ENCODE data around the gene CCDC122.
A peak's percentile ranks its signal among the peaks of the same experiment; 100 is the strongest.

CCDC122 gene

DNA sequence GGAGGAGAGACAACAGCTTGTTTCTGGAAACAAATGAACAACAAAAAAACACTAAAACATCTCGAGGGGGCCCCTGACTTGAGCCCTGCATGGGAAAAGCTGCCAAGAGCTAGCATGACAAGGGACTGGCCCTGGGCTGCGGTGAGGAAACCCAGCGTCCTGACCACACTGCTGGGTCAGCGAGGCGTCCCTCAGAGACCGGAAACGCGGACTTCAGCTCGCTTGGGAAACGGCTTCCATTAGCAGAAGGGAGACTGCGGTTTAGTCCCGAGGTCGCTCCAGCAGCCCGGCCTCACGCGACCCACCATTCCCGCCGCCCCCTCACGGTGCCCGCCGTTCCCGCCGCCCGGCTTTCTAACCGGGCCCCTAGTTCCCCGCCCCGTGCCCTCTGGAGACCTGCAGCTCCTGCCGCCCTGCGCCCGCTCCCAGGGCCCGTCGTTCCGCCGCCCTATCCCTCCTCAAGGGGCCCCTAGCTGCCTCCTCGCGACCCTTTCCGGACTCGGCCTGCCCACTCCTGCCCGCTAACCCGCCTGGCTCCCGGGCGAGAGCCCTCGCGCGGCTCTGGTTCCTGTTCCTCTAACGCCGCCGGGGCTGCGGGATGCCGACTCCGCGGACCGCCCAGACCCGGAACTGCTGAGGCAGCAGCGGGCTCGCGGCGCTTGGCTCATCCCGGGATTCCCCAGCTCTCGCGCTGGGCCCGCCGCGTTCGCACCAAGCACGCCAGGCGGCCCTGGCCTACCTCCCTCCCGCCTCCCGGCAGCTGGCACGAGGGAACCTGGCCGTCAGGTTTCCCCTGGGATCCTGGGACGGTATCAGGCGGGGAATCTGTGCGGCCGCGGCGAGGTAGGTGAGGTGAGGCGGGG lies at the start of gene CCDC122:
CCDC122 (minus strand) TSS at position 849 of the 863 bp plus-strand sequence. CDS start 10,364 bp downstream, outside the sequence.
- peak; percentile 25 for DNase-seq

DNA sequence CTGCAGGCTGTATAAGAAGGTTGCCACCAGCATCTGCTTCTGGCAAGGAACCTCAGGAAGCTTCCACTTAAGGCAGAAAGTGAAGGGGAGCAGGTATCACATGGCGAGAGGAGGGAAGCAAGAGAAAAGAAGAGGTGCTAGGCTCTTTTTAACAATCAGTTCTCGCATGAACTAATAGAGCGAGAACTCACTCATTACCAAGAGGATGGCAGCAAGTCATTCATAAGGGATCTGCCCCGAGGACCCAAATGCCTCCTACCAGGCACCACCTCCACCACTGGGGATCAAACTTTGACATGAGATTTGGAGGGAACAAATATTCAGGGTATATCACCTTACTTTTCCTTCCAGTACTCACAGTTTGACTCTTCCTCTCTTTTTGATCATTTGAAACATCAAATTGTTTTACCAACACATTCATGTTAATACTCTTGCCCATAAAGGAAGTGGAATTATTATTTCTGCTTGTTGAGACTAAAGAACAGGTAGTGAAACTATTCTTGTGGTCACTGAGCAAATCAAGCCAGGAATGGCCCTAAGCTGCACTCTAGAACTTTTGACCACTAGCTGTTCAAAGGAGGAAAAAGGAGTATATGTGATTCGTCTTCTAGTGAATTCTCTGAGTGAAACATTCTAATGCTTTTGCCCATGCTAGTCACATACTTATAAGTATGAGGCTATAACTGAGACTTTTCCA lies 45.2 kb upstream of the CCDC122 start:
- DNase-seq, result no peak

DNA sequence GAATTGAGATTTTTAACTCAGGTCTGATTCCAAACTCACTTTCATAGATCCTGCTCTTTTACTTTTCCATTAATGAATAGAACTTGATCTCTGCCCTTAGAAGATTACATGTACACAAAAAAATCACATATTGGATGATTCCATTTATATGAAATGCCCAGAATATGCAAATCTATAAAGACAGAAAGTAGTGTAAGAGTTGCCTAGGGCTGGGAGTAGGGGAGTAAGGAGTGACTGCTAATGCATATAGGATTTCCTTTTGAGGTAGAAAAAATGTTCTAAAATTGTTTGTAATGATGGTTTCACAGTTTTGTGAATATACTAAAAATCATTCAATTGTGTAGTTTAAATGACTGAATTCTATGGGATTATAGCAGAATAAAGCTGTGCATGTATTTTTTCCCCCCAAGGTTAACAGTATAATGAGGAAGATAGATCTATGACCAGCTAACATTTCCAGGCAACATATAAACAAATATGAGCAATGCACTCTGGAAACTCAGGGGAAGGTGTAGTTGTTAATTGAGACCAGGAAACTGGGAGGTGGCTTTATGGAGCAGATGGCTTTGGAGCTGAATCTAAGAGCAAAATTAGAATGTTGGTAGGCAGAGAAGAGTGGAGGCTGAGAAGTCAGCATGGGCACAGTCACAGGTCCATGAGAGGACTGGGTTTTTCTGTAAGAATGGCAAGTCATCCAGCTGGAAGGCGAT lies 41.6 kb upstream of the CCDC122 start:
- no peak for DNase-seq

DNA sequence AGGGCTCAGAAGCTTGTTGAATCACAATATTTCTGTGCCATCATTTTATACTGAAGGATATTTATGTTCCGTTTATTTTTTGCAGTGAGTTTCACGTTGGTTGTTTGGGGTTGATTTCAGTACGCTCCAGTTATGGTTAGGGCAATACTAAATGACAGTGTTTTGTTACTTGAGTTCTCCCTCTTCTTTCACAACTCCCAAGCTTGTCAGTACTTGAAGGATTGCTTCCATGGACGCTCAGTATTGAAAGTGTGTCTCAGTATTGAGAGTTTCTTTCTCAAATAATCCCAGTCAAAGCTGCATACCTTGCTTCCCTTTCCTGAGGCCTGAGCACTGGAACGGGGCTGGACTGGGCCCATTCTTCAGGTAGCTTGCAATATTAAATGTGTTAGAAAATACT lies 39.1 kb upstream of the CCDC122 start:
- DNase-seq, result no peak

DNA sequence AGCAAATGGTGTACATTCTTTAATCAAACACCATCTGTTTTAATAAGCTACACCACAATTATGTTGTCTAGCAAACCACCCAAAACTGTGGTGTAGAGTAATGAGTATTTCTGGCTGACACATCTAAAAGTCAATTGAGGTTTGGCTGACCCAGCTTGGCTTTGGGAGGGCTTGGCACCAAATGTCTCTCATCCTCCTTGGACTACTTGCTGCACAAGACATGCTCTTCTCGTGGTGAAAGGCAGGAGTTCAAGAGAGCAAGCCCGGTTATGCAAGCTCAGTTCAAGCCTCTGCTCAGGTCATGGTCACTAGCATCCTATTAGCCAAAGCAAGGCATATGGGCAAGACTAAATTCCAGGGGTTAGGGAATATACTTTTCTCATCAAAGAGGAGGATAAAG lies 37.3 kb upstream of the CCDC122 start:
- no peak for DNase-seq

DNA sequence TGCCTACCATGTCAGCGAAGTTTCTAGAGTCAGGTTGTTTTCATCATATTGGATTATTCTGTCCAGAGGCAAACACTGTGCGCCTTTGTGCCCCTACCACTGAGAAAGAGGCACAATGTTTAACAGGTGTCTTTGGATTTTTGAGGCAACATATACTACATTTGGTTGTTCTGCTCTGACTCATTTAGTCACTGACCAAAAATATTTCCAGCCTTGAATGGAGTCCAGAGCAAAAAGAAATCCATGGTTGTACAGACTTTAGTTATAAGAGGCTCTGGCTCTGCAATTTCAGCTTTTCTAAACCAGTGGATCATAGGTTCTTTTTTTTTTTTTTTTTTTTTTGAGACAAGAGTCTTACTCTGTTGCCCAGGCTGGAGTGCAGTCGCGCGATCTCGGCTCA lies 35.9 kb upstream of the CCDC122 start:
- no peak for DNase-seq

DNA sequence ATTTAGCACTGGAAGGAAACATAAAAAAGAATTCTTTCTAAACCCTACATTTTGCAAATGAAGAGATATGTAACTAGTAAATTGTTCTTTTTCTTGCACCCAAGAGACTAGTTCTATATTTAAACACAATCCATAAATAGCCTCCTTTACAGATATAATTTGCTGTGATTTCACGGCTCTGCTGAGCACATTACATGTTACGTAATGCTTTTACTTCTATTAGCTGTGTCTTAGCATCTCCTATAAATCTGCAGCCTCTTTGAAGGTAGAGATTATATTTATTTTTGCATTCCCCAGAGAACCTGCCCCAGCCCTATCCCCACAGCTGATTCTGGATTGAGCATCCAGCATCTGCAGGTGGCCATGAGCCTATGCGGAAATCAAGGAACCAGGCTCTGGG lies 32.3 kb upstream of the CCDC122 start:
- DNase-seq, result no peak

DNA sequence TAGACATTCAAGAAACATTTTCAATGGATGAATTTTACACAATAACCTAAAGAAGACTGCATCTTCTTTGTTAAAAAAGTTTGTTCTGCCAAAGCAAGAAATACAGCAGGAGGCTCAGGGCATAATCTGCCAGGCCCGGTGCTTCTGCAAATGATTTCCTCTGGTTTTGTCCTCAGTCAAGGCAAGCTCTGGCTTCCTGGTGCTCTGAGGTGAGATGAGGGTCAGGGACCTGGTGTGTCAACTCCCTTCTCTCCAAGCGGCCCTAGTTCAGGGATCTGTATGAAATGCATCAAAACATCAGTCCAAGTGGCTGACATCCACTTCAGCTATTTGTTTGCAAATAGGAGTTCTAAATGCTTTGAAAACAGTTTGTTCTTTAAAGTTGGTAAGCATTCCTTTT lies 31.7 kb upstream of the CCDC122 start:
- no peak for DNase-seq

DNA sequence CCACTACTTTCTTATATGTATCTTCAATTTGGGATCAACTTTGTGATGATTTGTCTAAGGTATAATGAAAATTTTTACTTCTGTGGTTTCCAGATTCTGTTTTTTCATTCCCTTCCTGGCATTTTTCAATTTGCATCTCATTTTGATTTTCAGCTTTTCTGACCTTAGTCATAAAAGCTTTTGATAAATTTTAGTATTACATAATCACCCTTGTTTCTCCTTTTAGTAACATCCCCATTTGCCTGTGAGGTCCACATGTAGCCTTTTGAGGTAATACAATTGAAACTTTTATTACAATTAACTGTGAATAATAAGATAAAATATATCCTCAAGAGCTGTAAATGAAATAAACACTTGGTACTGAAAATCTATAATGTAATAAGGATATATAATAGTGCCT lies 31.3 kb upstream of the CCDC122 start:
- no peak for DNase-seq

DNA sequence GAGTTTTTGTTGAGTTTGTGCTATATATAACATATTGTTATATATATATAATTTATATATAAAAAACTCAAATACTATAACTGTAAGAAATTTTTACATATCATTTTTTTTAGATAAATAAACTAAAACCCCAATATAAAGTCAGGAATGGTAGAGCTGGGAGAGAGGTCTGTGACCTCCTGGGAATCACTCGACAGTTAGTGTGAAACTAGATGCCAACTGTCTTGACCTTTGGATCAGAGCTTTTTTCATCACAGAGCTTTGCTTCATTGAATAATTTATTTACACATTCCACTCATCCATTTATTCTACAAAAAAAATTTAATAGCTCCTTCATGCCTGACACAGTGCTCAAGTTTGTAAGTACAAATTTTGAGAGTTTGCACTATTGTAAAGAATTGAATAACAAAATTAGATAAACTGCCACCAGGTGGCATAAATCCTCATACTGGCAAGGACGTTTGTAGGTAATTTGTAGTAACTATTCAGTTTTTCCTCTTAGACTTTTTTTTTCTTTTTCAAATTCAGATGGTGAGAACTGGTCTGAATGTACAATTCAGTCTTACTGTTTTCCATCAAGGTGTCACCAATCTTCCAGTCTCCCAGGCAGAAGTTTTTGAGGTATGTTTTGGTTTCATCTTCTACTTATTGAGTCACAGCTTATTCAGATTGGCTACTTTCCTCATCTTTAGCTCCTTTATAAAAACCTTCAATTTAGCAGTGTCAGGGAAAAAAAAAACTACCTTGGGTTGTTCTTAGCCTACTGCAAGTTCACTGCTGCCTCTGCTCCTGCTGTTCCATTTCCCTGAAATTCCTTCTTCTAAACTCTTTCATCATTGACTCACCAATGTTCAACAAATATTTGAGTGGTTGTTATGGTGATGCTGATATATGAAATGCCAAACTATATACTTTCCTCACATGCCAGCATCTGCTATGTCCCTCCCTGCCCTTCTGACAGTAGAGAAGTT lies 28.9 kb upstream of the CCDC122 start:
- peak; percentile 2 for DNase-seq

DNA sequence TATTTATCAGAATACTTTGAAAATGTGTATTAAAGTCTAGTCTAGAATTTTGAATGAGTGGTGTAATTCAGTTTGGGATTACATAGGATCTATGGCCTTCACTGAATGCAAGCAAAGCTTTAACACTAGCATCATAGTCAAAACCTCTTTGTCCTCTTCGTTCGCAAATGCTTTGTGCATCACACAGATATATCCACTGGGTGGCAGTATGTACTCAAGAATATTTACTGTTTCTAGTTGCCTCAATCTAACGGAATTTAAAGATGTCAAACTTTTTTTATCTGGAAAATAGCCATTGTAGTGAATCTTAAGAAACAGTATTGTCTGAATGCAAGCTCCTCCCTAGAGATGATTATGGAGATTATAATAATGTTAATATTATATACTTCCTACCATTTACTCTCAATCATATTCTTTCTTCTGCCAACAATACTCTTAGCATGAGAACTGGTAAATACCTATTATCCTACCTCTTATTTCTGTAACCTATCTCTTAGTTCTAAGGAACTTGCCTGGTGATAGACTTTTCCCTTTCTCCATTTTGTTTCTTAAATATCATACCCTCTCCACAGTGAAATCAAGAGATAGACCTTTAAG lies 26.0 kb upstream of the CCDC122 start:
- peak; percentile 34 for DNase-seq

DNA sequence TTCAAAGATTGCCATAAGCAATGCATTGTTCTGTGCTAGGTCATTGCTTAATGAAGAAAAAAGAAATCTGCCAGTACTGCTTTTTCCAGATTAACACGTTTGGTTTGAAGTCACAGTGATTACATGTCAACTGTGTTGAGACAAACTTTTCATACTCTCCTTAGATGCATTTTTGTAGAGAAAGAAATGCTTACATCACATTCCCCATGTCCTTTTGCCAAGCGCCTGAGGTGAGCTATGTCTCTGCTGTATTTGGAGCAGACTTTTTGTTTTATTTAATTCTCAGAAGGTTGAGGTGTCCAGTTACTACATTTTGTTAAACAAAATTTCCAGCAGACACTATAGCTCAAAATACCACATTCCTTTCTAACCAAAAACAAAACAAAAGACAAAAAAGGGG lies 16.4 kb upstream of the CCDC122 start:
- no peak for DNase-seq

DNA sequence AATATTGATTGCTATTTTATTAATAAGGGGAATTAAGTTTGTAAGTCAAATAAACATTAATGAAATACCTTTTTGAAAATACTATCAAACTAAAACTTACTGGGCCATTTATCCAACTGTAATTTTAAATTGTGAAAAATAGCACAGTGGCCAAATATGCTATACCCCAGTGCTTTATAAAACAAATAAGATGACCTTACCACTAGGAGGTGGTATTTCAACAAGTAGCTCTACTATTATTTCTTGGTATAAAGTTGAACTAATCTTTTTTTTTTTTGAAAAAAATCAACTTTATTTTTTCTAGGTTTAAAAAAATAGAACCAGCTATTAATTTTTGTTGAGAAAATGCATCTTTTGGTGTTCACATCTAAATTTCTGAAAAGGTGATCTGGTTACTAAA lies 14.9 kb upstream of the CCDC122 start:
- no peak for DNase-seq

DNA sequence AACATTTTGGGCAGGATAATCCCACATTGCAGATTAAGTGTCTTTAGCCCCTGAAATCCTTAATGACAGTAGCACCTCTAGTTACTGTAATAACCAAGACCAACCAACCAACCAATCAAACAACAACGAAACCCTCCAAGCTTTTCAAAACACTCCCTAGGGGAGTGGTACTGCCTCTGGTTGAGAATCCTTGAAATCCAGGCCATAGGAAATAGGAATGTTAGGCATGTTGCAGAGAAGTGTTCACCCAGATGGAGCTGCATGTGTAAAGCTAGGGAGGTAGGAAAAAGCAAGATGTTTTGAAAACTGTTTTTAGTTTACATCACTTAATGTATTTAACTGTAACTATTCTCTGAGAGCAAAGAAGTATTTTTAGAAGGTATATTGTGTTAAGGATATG lies 4.7 kb upstream of the CCDC122 start:
- no peak for DNase-seq

DNA sequence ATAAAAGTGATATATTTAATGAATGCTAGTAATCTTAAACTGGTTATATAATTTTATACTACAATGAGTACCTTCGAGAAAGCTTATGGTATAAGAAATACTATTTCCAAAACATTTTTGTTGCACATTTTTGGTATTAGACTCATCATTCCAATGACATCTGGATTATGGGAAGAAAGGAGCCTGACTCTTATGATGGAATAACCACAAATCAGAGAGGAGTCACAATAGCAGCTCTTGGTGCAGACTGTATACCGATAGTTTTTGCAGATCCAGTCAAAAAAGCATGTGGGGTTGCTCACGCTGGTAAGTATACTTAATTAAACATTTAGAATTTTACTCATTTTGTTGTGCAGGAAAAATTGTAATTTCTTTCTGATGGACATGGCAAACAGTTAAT lies 4.1 kb upstream of the CCDC122 start:
- DNase-seq, result no peak

DNA sequence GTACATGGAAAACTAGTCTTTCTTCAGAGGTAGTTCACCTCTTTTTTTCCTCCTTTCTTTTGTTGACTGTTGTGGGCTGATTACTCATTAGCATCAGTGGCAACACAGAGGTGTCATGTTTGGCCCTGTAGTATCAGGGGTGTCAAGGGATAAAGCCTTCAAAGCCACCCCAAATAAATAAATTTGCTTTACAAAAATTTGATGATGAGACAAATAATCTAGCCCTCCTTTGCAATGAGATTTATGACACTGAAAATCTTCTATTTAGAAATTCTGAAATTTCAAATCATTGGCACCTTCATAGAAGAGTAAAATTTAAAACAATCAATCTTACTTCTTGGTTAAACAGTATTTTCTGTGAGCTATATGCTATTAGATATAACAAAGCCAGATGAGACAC lies 2.0 kb upstream of the CCDC122 start:
- no peak for DNase-seq

DNA sequence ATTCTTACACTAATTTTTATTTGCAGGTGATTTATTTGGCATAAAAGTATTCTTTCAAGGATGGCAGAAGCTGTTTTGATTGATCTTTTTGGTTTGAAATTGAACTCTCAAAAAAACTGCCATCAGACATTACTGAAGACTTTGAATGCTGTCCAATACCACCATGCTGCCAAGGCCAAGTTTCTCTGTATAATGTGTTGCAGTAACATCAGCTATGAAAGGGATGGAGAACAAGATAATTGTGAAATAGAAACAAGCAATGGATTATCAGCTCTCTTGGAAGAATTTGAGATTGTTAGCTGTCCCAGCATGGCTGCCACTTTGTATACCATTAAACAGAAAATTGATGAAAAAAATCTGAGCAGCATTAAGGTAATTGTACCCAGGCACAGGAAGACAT lies 1.4 kb upstream of the CCDC122 start:
- DNase-seq, result no peak

DNA sequence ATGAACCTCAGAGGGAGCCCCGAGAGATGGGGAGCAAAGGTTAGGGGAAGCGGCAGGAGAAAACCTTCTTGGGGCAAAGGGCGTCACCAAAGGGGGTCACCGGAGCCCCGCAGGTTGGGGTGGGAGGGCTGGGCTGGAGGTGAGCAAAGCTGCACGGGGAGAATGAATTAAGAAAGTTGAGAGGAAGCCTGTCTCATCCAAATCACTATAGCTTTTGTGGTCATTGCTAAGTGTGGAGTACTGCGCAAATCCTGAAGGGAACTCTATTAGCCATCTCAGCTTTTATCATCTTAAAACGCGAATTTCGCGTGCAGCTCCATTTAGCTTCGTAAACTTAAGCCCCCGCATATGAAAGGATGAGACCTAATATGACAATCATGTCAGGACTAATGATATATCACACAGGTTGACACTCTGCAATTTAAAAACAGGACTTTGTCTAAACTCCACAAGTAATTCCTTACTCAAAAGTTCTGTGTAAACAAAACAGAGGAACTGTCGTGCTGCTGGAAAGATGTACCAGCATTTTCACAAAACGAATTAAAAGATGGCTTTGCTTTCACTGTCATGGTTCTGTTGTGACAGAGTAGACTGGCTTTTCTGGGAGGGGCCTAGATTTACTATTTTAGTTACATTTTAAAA lies 795 bp upstream of the CCDC122 start:
- DNase-seq, result no peak

DNA sequence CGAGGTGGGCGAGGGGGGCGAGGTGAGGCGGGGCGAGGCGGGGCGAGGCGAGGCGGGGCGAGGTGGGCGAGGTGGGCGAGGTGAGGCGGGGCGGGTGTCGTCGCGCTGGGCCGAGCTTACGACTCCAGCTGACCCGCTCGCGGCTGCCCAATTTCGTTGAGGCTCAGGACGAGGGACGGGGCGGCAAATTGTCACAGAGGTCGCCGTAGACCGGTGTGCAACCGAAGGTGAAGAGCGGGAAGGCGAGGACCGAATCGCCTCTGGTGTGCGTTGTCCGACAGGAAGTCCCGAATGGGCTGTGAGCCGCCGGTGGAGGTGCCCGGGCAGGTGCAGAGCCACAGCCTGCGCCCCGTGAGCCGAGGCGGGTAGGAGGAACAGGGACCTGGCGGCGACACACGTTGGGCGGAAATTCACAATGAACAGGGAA lies 228 bp upstream of the CCDC122 start, which contains the start of gene LACC1:
LACC1 (plus strand) TSS at position 150 of the 427 bp plus-strand sequence. CDS start 1,082 bp downstream, outside the sequence.
- no peak for DNase-seq

DNA sequence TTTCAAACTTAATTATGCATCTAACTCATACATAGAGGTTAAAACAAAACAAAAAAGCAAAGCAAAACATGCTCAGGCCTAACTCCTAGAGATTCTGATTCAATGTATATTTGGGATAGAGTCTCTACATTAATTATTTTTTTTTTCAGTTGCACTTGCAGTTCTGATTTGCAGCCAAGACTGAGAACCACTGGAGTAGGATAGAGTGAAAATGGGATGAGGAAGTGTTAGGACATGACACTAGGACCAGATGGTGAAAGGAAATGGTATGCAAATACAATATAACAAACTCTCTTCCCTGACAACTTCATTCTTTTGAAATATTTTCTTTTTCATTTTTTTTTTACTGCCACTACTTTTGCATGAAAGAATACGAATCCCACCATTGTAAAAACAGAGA lies 1.8 kb downstream of the CCDC122 start:
- no peak for DNase-seq

DNA sequence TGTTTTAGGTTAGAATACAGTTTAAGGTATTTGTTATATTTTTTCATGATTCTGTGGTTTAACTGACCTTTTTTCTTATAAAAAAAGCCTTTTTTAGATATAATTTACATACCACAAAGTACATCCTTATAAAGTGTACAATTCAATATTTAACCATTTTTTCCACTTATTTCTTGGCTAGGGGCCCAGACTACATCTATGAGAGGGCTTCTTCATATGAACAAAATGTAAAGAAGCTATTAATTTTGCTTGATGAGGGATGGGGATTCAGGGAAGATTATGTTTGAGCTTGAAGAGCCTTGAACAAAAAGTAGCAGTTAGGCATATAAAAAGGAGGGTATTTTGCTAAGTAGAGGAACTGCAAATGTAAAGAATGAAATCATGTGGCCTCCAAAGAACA lies 2.2 kb downstream of the CCDC122 start:
- no peak for DNase-seq

All from NCI-H2107 (cell line).